Colonic mucosa (tissue), 4 donors: Measurements from ENCODE around the gene PPIL6. TPM values are rescaled to one million over a fixed set of nuclear protein-coding genes. Genes with fewer than 3 reads are reported as not detected.

ENCODE experiments used
- DNase-seq: peaks from one replicate; pipeline ENCODE4 v3.0.0-alpha.2; 2020
- H3K27ac ChIP-seq: fragments of 200-600 bp; one replicate; pipeline ENCODE4 v1.8.0; 2021
- H3K27me3 ChIP-seq: fragments of 200-600 bp; one replicate; pipeline ENCODE4 v1.8.0; 2021
- H3K36me3 ChIP-seq: fragments of 200-600 bp; one replicate; pipeline ENCODE4 v1.8.0; 2021
- H3K4me1 ChIP-seq: fragments of 200-600 bp; one replicate; pipeline ENCODE4 v1.8.0; 2021; ENCODE audit warnings: mild to moderate bottlenecking
- H3K4me3 ChIP-seq: fragments of 200-600 bp; one replicate; pipeline ENCODE4 v1.8.0; 2021
- H3K9ac ChIP-seq, 2 donors: one replicate each; pipeline ENCODE4 v1.7.0; 2013; ENCODE audit warnings: control low read depth in 2 of 2, low read depth in 2 of 2, low read length in 2 of 2
- H3K9me3 ChIP-seq: fragments of 200-600 bp; one replicate; pipeline ENCODE4 v1.8.0; 2021
- CTCF ChIP-seq: fragments of 200-600 bp; IDR thresholded peaks from one replicate; pipeline ENCODE4 v1.8.0; 2022; ENCODE audit warnings: antibody characterized with exemption, mild to moderate bottlenecking
- intact Hi-C: fragments of 100-400 bp; cut with DNase I; formaldehyde crosslinking; loops from one replicate; pipeline ENCODE4 v1.14.1; 2022
- total RNA-seq, 2 donors: library from RNA; stranded (reverse); fragmentation: NEBNext Ultra II Directional in 1 of 2; extraction: Animal tissue kit (Norgen Biotek cat#: 25700) in 1 of 2; gene quantifications; one replicate each; pipeline ENCODE4 v1.2.1, GENCODE V29; 2021
- donor health status: healthy.
- donor health status: DM: no; HTN: no; CAD: no.
- donor health status: DM: no; HTN: no; CAD: no.

The PPIL6 gene
- total RNA-seq, 2 donors from 2014 or later = 0.91 to 1.5 TPM

GRCh38 chr6:109347779-109348178 lies 92.6 kb downstream of the PPIL6 start:
- peak overlapping the region in 1 of 2 donors; percentile 64 for H3K9ac ChIP-seq
- H3K36me3 ChIP-seq = no peaks in the 10 kb centered on the region
- no peaks in the 10 kb centered on the region for H3K9me3 ChIP-seq
- peaks cover 19% of the 10 kb centered on the region for H3K4me1 ChIP-seq
- H3K4me3 ChIP-seq = no peak overlapping the region
- no peak for TF ChIP-seq CTCF
- peak overlapping the region; percentile 81 for H3K27ac ChIP-seq
- DNase-seq = peak; percentile 71
- intact Hi-C loops = no loop called here
- no peaks in the 10 kb centered on the region for H3K27me3 ChIP-seq

GRCh38 chr6:109345986-109346385 lies 94.4 kb downstream of the PPIL6 start:
- no peak overlapping the region for H3K9ac ChIP-seq
- H3K36me3 ChIP-seq = no peaks in the 10 kb centered on the region
- intact Hi-C loops = no loop called here
- no peak for DNase-seq
- H3K4me1 ChIP-seq = peaks cover 11% of the 10 kb centered on the region
- H3K9me3 ChIP-seq = no peaks in the 10 kb centered on the region
- H3K4me3 ChIP-seq = no peak overlapping the region
- TF ChIP-seq CTCF = no peak
- no peak overlapping the region for H3K27ac ChIP-seq
- no peaks in the 10 kb centered on the region for H3K27me3 ChIP-seq

GRCh38 chr6:109344226-109344625 lies 96.2 kb downstream of the PPIL6 start:
- TF ChIP-seq CTCF = no peak
- Histone ChIP-seq H3K4me1 (peaks cover 2% of the 10 kb centered on the region), H3K4me3 (no peak overlapping the region), H3K27me3 (no peaks in the 10 kb centered on the region), H3K36me3 (no peaks in the 10 kb centered on the region), H3K9me3 (no peaks in the 10 kb centered on the region), H3K27ac (no peak overlapping the region), H3K9ac (no peak overlapping the region)
- intact Hi-C loops = no loop called here
- no peak for DNase-seq

GRCh38 chr6:109343518-109343917 lies 96.9 kb downstream of the PPIL6 start:
- H3K9ac ChIP-seq = no peak overlapping the region
- no peak overlapping the region for H3K4me3 ChIP-seq
- no peaks in the 10 kb centered on the region for H3K27me3 ChIP-seq
- H3K27ac ChIP-seq = no peak overlapping the region
- H3K9me3 ChIP-seq = no peaks in the 10 kb centered on the region
- H3K36me3 ChIP-seq = no peaks in the 10 kb centered on the region
- no peak for DNase-seq
- no peaks in the 10 kb centered on the region for H3K4me1 ChIP-seq
- intact Hi-C loops = no loop called here
- TF ChIP-seq CTCF = no peak

GRCh38 chr6:109342911-109343310 lies 97.5 kb downstream of the PPIL6 start:
- no peak overlapping the region for H3K27ac ChIP-seq
- H3K4me3 ChIP-seq = no peak overlapping the region
- H3K9ac ChIP-seq = no peak overlapping the region
- DNase-seq = no peak
- no peak for TF ChIP-seq CTCF
- H3K36me3 ChIP-seq = no peaks in the 10 kb centered on the region
- no peaks in the 10 kb centered on the region for H3K9me3 ChIP-seq
- H3K4me1 ChIP-seq = no peaks in the 10 kb centered on the region
- intact Hi-C loops = no loop called here
- no peaks in the 10 kb centered on the region for H3K27me3 ChIP-seq

- no peaks in the 10 kb centered on the region for H3K36me3 ChIP-seq
- no peak overlapping the region for H3K27ac ChIP-seq
- no peaks in the 10 kb centered on the region for H3K4me1 ChIP-seq
- no peak overlapping the region for H3K9ac ChIP-seq
- TF ChIP-seq CTCF = no peak
- no peaks in the 10 kb centered on the region for H3K27me3 ChIP-seq
- no peaks in the 10 kb centered on the region for H3K9me3 ChIP-seq
- no peak overlapping the region for H3K4me3 ChIP-seq
- DNase-seq = no peak
- intact Hi-C loops = no loop called here
These were observed 97.9 kb downstream of the PPIL6 start for GRCh38 chr6:109342506-109342905.
